ENCODE measurements around the gene ALOX15.
"Not testable (repeated sequence)": the region's sequence is repeated elsewhere in the genome, so short reads cannot be mapped to it uniquely, and the experiment has no call there.

Gene ALOX15

GRCh38 chr17:4591529-4591928 lies 49.9 kb downstream of the ALOX15 start:
- no peak for DNase-seq

- DNase-seq = no peak
Measured at GRCh38 chr17:4590981-4591453, 50.5 kb downstream of the ALOX15 start.

DNA sequence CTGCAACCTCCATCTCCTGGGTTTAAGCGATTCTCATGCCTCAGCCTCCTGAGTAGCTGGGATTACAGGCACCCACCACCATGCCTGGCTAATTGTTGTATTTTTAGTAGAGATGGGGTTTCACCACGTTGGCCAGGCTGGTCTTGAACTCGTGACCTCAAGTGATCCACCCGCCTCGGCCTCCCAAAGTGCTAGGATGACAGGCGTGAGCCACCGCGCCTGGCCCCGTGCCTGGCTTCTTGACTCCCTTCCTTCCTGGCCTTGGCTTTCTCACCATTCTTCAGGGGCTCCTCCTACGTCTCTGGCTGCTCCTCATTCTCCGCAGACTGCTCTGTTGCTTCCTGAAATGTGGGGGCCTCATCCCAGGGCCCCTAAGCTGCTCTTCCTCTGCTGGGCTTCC lies 51.4 kb downstream of the ALOX15 start:
- not testable (repeated sequence) for DNase-seq

DNA sequence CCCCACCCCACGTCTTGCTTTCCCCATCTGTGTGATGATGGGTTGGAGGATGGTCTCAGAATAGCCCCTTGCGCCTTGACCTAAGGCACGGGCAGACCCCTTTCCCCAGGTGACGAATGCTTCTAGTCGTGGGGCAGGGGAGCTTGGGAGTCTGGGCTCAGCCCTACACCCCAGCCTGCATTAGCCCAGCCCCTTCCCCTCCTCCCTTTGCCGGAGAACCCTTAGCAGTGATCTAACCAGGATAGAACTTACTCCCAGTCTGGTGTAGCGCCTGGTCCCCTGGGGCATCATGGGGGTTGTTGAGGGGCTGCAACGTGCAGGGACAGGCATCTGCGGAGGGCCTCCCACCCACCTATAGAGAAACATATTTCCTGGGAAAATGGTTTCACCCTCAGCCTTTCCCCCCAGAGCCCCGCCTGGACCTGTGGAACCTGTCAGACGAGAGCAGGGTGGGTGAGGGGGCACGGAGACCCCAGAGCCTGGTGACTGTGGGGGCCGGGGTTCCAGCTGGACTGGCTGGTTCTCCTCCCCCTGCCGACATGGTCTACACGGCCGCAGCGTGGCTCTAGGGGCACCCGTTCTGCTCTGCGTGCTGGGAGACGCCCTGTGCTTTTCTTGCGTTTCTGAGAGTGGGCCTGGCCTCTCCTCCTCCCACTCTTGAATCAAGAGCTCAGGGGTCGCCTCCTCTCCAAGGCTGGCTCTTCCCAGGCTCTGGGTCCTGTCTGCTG lies 52.4 kb downstream of the ALOX15 start:
- no peak for DNase-seq

DNA sequence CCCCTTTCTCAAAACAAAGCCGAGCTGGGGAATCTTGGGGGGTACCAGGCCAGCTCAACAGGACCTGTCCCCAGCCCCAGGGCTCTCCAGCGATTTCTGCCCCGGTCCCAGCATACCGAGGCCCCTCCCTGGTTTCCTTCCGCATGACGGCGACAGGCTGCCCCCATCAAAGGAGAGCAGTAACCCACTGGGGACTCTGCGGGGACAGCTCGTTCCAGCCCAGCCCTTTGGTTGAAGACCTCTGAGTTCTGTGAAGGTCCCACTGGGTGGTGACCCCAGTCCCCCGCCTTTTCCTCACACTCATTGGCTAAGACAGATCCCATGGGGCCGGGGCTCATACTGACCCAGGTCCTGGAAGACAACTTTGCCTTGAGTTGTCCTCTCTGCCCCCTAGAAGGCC lies 53.1 kb downstream of the ALOX15 start:
- DNase-seq = no peak

DNA sequence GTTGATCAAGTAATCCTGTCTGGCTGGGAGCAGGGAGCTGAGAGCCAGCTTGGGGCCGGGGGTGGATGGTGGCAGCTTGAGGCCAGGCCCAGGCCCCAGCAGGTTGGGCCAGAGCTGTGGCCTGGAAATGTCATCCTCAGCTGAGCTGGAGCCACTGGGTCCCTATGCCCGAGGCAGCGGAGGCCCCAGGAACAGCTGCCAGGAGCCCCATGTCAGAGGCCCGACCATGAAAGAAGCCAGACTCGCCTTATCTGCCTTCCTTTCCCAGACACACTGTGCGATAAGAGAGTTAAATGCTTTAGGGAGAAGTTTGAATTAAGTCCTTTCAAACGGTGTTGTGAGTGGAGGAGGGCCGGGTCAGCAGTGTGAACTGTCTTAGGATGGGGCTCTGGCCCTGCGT lies 53.7 kb downstream of the ALOX15 start:
- no peak for DNase-seq

GRCh38 chr17:4587195-4587594 lies 54.3 kb downstream of the ALOX15 start:
- no peak for DNase-seq

- no peak for DNase-seq
Measured at GRCh38 chr17:4586043-4586442, 55.4 kb downstream of the ALOX15 start.

- no peak for DNase-seq
Measured at GRCh38 chr17:4585638-4585994, 55.9 kb downstream of the ALOX15 start.

DNA sequence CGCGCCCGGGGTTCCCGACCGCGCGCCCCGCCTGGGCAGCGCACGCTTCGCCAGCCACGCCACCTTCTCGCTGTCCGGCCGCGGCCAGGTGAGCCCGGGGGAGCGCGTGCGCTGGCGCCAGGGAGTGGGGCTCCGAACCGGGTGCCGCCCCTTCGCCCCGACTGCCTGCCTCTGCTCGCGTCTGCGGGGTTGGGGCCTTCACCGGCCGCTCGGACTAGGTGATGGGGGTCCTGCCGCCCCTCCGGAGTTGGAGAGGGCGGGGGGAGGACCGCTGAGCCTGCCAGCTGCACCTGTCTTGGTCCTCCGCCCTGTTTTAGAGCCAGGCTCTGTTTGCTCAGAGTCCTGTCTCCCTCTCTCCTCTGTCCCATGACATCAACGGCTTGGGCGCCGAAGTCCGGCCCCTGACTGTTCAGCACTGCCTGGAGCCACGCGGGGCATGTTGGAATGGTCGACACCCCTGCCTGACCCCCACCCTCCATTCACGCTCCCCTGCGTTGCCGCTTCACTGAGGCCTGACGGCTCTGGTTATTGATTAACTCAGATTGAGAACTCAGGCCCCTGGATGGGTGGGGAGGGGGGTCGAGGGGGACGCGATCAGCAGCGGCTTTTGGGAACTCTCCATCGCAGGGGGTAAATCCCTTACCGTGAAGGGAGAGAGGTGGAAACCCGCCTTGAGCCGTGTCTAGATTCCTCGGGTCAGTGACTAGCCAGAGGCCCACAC lies 56.4 kb downstream of the ALOX15 start:
- DNase-seq = no peak

DNA sequence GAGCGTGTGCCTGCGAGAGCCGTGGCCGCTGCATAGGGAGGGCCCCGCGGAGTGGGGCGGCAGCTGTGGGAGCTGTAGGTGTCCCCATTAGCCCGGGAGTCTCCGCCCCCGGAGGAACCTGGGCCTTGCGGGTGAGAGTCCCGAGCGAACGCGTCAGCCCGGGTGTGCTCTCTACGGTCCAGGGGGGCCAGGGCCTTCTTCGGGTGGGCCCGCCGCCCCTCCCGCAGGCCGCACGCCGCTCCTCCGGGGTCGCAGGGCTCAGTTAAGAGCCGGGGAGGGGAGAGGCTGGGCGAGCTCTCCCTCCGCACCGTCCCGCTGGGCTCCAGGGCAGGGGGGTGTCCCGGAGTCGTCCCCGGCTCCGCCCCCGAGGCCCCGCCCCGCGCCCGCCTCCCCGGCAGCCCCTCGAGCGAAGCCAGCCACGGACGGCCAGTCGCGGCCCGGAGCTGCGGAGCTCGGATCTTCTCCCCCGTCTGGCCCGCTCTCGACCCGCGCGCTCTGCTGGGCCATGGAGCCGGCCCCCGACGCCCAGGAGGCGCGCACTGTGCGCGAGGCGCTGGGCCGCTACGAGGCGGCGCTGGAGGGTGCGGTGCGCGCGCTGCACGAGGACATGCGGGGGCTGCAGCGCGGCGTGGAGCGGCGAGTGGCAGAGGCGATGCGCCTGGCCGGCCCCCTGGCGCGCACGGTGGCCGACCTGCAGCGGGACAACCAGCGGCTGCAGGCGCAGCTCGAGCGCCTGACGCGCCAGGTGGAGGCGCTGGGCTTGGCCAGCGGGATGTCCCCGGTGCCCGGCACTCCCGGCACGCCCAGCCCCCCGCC lies 57.2 kb downstream of the ALOX15 start, which contains the start of gene SMTNL2:
TSS of gene SMTNL2 (plus strand) at position 429 of the 816 bp plus-strand sequence. CDS start at position 506, 77 bp downstream.
- DNase-seq = no peak

GRCh38 chr17:4583782-4584100 lies 57.7 kb downstream of the ALOX15 start:
- no peak for DNase-seq

DNA sequence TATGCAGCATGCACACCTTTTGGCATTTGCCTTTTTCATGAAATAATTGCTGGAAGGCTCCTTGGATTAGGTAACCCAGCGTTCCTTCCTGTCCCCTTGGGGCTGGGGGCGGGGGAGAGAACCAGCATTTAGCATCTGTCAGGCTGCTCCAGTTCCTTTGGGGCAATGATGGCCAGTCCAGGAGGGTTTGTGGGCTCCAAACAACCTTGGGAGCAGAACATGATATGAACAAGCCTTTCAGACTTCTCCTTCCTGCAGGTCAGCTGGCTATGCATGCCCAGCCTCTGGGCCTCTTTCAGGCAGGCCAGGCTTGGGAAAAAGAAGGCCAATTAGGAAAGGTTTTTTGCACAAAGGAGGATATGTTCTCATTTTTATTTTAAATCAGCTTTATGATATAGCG lies 58.3 kb downstream of the ALOX15 start:
- no peak for DNase-seq

- DNase-seq = no peak
Measured at GRCh38 chr17:4582691-4583090, 58.8 kb downstream of the ALOX15 start.

DNA sequence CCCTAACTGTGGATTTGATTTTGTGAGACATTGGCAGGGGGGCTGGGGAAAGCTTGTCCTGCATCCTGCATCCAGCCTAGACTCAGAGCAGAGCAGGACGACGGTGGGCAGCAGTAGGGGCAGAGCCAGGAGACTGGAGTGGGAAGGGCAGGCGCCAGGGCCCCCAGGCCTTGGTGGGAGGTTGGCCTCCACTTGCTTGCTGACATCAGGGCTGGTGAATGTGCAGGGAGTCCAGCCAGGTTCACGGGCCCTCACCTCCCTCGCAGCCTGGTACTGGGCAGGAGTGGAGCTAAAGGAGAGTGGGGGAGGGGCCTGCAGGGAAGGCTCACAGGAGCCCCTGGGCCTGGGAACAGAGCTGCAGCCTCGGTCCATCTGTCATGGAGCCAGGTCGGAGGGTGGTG lies 59.4 kb downstream of the ALOX15 start:
- DNase-seq = no peak
